HepG2 (cell line): ENCODE measurements around the gene MINDY1. TPM values are rescaled to one million over a fixed set of nuclear protein-coding genes. Genes with fewer than 3 reads are reported as not detected.

Source experiments
- HOXA3 ChIP-seq: sonication (generic); formaldehyde crosslinking; IDR thresholded peaks from 2 replicates; pipeline ENCODE4 v1.5.0; 2020; ENCODE audit warnings: missing genetic modification reagents
- IRF9 ChIP-seq: sonication (generic); formaldehyde crosslinking; IDR thresholded peaks from 2 replicates; pipeline ENCODE4 v1.8.0; 2022; ENCODE audit warnings: missing genetic modification reagents, mild to moderate bottlenecking, borderline replicate concordance
- MBD4 ChIP-seq: IDR thresholded peaks from 2 replicates; pipeline ENCODE4 v1.6.1; 2012; ENCODE audit warnings: low read length, inconsistent platforms, borderline replicate concordance
- NFAT5 ChIP-seq: sonication (generic); formaldehyde crosslinking; IDR thresholded peaks from 2 replicates; pipeline ENCODE4 v1.4.0; 2020; ENCODE audit warnings: missing genetic modification reagents
- RBM22 ChIP-seq: fragments of 200-400 bp; formaldehyde crosslinking; optimal IDR thresholded peaks from 2 replicates; pipeline ENCODE3; 2017; ENCODE audit warnings: mild to moderate bottlenecking, low read length, moderate library complexity
- RFX1 ChIP-seq: fragments of 450-650 bp; IDR thresholded peaks from 2 replicates; pipeline ENCODE4 v1.6.1; 2017
- SAP130 ChIP-seq: IDR thresholded peaks from 2 replicates; pipeline ENCODE4 v1.6.1; 2016; ENCODE audit warnings: low read depth
- TCF7 ChIP-seq: sonication (generic); IDR thresholded peaks from 2 replicates; pipeline ENCODE4 v1.6.1; 2016; ENCODE audit warnings: antibody characterized with exemption, low read depth
- TERF1 ChIP-seq: sonication (generic); formaldehyde crosslinking; IDR thresholded peaks from 2 replicates; pipeline ENCODE4 v1.8.0; 2022; ENCODE audit warnings: mild to moderate bottlenecking, missing genetic modification reagents, moderate library complexity
- THAP9 ChIP-seq: sonication (generic); formaldehyde crosslinking; IDR thresholded peaks from 2 replicates; pipeline ENCODE4; 2020; ENCODE audit warnings: missing genetic modification reagents, mild to moderate bottlenecking, borderline replicate concordance
- ZC3H13 ChIP-seq: sonication (generic); formaldehyde crosslinking; IDR thresholded peaks from 2 replicates; pipeline ENCODE4 v1.8.1; 2023; ENCODE audit warnings: mild to moderate bottlenecking, missing genetic modification reagents, moderate library complexity
- ZMYM2 ChIP-seq: sonication (generic); formaldehyde crosslinking; IDR thresholded peaks from 2 replicates; pipeline ENCODE4 v1.8.0; 2022; ENCODE audit warnings: mild to moderate bottlenecking, missing genetic modification reagents
- ZNF264 ChIP-seq: sonication (generic); formaldehyde crosslinking; IDR thresholded peaks from 2 replicates; pipeline ENCODE4 v1.4.0; 2020; ENCODE audit warnings: missing genetic modification reagents
- ZNF296 ChIP-seq: sonication (generic); formaldehyde crosslinking; conservative IDR thresholded peaks from 2 replicates; pipeline ENCODE4 v1.5.0; 2020; ENCODE audit warnings: mild to moderate bottlenecking, missing genetic modification reagents
- ZNF460 ChIP-seq: sonication (generic); formaldehyde crosslinking; IDR thresholded peaks from 2 replicates; pipeline ENCODE4 v1.5.1; 2020; ENCODE audit warnings: missing genetic modification reagents, mild to moderate bottlenecking, borderline replicate concordance
- polyA plus RNA-seq, 8 experiments: library from polyadenylated mRNA; depleted of rRNA in 3 of 8; stranded (reverse) in 7 of 8; unstranded in 1 of 8; fragments of >200 nt; fragmentation: Illumina TruSeq in 4 of 8; extraction: Trizol in 4 of 8; gene quantifications; 2 replicates each; pipeline versions ENCODE4 v1.2.1 to v1.2.3, GENCODE V29; 2011 to 2016; ENCODE audit warnings: low read depth in 4 of 8, missing spikeins in 1 of 8, mixed read lengths in 1 of 8; ENCODE audit not compliant: insufficient read depth in 1 of 8
- total RNA-seq, 5 experiments: library from RNA; depleted of rRNA; stranded (reverse); fragments of >200 nt; fragmentation: Illumina TruSeq; extraction: Trizol; gene quantifications; 2 replicates each; pipeline ENCODE4 v1.2.3, GENCODE V29; 2016; ENCODE audit warnings: low read depth in 1 of 5
- TF ChIP-seq, protein P1 (sequence below): sonication (generic); formaldehyde crosslinking; IDR thresholded peaks from 2 replicates; pipeline ENCODE4 v1.5.0; 2020; ENCODE audit warnings: mild to moderate bottlenecking, low read depth, missing genetic modification reagents, borderline replicate concordance

The MINDY1 gene
- total and polyA plus RNA-seq, 2 of the 13 experiments (the other 11 are each of a cell fraction or from before 2014, with no cell fraction given): 11.1 to 15.0 TPM

- TF ChIP-seq, protein P1, sequence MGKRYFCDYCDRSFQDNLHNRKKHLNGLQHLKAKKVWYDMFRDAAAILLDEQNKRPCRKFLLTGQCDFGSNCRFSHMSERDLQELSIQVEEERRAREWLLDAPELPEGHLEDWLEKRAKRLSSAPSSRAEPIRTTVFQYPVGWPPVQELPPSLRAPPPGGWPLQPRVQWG (CRISPR knock-in tag): no peak
- TF ChIP-seq ZNF264 (CRISPR knock-in tag) (no peak), HOXA3 (CRISPR knock-in tag) (no peak), TCF7 (peak; percentile 83), ZNF460 (CRISPR knock-in tag) (no peak), IRF9 (CRISPR knock-in tag) (no peak), MBD4 (no peak), RBM22 (no peak), THAP9 (CRISPR knock-in tag) (0 out of 2 replicates have a peak, but pooled peaks have one; percentile 6), ZNF296 (CRISPR knock-in tag) (no peak), NFAT5 (CRISPR knock-in tag) (no peak; the same call in 1 of the 2 replicates), ZMYM2 (CRISPR knock-in tag) (peak; percentile 31; the same call in 1 of the 2 replicates), SAP130 (CRISPR knock-in tag) (peak; percentile 50), TERF1 (CRISPR knock-in tag) (no peak), ZC3H13 (no peak; the same call in 1 of the 2 replicates), RFX1 (no peak)
Observed at GRCh38 chr1:150971583-150972416, 34.9 kb downstream of the MINDY1 start (continued).
